MM.1S (cell line): ENCODE results near the gene SUSD2.

Experiments
- EZH2phosphoT487 ChIP-seq: fragments of 300-600 bp; sonication (generic); IDR thresholded peaks from 2 replicates; pipeline ENCODE4 v1.6.1; 2018; ENCODE audit warnings: antibody characterized with exemption, low read length
- TF ChIP-seq, protein P1 (sequence below): fragments of 300-600 bp; sonication (generic); IDR thresholded peaks from 2 replicates; pipeline ENCODE4 v1.5.1; 2016; ENCODE audit warnings: antibody characterized with exemption, low read length, mixed read lengths

DNA sequence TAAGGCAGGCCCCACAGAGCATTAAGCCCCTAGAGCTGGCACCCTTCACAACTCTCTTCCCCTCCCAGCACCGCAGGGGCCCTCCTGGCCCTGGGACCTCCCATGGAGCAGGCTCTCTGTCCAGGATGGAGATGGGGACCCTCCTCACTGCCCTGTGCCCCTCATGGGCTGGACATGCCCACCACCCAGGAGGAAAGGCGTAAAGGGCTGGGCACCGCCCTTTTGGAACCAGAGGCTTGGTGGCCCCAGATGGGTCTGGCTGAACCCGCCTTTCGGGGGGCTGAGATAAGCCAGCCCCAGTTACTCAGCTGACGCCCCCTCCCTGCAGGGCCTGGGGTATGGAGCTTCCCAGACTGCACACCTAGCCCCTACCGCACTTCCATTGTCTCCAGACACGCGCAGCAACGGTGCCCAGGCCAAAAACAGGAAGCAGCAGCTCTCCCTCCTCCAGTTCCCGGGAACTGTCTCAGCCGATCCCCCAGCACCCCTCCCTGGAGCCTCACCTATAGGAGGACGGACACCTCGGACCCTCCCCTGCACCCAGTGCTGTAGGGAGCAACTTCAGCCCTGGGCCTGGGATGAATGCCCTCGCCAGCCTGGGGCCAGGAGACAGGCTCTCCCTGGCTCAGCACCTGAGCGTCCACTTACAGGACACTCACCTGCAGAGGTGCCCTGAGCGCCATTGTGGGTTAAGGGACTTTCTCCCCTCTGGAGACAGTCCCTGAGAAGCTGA is 1.6 kb upstream of the SUSD2 start:
- TF ChIP-seq EZH2phosphoT487: no peak
- TF ChIP-seq, protein P1, sequence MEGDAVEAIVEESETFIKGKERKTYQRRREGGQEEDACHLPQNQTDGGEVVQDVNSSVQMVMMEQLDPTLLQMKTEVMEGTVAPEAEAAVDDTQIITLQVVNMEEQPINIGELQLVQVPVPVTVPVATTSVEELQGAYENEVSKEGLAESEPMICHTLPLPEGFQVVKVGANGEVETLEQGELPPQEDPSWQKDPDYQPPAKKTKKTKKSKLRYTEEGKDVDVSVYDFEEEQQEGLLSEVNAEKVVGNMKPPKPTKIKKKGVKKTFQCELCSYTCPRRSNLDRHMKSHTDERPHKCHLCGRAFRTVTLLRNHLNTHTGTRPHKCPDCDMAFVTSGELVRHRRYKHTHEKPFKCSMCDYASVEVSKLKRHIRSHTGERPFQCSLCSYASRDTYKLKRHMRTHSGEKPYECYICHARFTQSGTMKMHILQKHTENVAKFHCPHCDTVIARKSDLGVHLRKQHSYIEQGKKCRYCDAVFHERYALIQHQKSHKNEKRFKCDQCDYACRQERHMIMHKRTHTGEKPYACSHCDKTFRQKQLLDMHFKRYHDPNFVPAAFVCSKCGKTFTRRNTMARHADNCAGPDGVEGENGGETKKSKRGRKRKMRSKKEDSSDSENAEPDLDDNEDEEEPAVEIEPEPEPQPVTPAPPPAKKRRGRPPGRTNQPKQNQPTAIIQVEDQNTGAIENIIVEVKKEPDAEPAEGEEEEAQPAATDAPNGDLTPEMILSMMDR: no peak
